Daoy (cell line): ENCODE results near the gene DAPK2. TPM values are rescaled to one million over a fixed set of nuclear protein-coding genes. Genes with fewer than 3 reads are reported as not detected.
A peak's percentile ranks its signal among the peaks of the same experiment; 100 is the strongest.

Experiments used
- DNase-seq: peaks from one replicate; pipeline ENCODE4 v3.0.0-alpha.2; 2015; ENCODE audit warnings: low read depth
- total RNA-seq: library from RNA; depleted of rRNA; stranded (reverse); fragments of >200 nt; shearing (Covaris generic); gene quantifications from 2 replicates; pipeline ENCODE4 v1.2.3, GENCODE V29; 2014

DAPK2 gene
- total RNA-seq, 1 experiment from 2014 or later: 1.9 TPM

DNA sequence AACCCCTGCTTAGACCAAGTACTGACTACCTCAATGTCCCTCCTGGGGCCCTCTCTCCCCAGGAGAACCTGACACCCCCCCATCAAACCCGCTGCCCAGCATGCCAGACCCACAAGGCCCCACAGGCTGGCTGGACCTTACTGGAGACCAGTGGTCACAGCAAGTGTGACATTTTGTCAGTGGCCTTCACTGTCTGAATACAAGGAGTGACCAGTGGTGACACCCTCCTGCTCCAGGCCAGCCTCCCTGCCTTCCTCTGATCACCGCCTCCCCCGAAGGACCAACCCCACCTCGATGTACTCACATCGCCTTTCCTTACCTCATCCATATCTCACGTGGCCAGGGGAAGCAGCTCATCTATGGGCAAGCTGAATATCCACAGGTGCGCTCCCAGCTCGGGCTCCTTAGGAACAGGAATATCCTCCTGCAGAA, 150.5 kb downstream of the DAPK2 start:
- DNase-seq: no peak

DNA sequence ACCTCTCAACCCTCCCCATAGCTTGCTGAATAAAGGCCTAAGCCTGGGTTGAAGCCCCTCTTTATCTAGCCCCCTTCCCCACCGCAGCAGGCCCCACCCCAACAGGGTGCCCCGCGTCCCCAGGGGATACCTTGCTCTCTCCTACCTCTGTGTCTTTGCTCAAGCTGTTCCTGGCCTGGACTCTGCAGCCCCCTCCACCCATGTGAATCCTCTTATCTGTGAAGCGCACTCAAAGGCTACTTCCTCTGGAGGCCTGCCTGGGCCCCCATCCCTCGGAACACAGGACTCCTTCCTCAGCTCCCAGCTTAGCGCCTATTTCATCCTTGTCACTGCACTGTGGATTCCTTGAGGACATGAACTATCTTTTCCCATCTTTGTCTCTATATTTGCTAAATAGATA, 151.1 kb downstream of the DAPK2 start:
- DNase-seq: no peak

DNA sequence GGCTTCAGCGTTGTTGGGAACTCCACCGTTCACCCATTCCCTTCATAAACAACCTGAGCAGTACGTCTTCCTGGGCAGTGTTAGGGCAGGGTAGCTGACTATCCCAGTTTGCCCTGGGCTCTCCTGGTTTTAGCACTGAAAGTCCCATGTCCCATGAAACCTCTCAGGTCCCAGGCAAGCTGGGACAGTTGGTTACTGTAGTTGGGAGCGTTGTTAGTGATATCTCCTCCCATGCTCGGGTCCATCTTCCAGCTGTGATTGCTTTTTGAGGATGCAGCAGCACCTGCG, 151.7 kb downstream of the DAPK2 start:
- no peak for DNase-seq

DNA sequence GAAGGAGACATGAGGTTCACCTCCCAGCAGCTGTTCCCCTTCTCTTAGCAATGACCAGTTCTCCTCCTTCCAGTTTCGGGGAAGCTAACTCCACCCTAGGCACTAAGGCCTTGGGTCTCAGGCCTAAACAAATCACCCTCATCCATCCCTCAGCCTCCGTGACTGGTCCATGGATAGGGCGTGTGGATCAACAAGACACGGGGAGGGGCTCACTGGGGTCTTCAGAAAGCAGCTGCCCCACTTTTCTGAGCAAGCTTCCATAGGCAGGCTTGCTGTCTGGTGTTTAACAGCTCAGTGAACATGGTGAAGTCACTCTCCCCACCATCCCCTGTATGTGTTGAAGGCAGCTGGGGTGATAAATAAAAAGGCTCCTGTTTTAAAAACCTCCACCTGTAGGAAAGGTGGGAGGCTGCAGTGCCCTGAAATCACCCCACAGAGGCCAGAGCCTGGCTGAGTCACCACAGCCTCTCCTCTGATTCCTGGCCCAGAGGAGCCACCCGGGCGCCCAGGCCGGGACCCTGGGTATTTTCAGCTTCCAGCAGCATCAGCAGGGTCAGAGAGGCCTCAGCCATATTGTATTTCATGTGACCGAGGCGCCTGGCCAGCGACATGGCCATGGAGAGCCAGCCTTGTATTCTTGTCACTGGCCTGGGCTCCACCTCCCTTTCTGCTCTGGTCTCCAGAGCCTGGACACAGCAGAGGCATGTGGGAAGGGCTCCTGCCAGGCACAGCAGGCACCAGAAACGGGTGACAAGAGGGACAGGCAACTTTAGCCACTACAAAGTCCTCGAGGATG, 152.2 kb downstream of the DAPK2 start:
- DNase-seq: no peak

DNA sequence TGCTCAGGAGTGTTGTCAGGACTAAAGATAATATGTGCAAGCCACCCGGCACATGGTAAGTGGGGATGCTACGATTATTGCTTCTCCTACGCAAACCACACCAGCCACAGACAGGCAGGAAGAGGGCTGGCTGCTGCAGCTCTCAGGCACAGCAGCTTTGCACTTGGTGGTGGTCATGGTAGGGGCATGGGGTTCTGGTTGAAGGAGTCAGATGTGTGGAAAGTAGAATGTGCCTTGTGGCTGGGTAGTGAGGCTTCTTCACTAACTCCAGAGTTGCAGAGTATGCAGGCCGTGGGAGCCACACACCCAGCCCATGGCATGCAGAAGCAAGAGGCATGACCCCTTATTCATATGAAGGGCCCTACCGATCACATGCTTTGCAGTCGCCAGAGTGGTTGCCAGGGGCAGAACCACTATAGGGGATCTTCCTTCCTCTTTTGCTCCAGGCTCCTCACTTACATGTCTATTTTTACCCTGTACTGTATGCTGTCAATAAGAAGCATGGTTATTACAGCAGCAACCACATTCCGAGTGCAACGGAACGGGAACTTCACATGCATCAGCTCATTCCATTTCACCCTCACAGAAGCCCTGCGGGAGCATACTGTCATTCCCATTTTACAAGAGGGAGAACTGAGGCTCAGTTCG, 153.4 kb downstream of the DAPK2 start:
- no peak for DNase-seq

DNA sequence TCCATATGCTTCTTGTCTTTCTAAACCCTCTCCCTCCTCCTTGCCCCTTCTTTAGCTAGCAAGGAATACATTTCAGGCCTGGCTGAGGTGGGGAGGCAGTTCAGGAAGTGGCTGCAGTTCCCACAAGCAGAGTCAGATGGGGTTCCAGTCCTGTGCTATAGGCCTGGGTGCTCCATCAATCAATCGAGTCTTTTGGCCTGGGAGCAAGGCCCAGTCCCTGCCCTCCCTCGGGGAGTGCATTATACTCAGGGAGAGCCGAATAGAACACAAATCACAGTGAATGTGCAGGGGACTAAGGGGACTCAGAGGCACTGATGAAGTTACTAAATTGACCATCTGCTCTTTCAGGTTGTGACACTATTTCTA, 154.5 kb downstream of the DAPK2 start:
- DNase-seq: no peak

DNA sequence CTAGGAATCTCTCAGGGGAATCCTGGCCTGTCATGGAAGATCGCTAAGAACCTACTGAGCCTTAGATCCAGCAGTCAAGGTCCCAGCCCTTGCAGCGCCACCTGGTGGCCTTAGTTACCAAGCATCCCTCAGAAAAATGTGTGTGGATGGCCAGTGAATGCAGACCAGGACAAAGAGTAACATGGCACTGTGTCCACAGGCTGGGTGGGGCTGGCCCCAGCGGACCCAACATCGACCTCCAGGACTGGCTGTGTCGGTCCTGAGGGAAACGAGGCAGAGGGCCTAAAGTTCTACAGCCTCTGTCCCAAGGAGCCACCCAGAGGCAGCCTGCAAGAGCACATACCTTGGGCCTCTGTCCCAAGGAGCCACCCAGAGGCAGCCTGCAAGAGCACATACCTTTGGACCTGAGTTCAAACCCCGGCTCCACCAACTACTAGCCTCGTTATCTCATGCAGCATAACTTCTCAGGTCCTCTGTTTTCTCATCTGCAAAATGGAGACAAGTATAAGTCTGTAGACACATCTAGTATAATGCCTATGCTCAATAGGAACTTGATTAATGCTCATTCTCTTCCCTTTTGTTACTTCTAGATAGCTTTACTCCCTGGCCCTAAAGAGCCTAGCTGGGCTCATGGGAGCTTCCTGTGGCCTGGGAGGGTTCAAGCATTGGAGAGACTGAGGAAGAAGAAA, 155.1 kb downstream of the DAPK2 start:
- peak; percentile 79 for DNase-seq

DNA sequence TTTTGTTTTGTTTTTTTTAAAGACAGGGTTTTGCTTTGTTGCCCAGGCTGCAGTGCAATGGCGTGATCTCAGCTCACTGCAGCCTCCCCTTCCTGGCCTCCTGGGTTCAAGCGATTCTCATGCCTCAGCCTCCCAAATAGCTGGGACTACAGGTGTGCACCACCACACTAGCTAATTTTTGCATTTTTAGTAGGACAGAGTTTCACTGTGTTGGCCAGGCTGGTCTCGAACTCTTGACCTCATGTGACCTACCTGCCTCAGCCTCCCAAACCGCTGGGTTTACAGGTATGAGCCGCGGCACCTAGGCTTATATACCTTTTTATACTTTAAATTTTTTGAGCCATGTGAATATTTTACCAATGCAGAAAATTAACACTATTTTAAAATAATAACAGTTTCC, 155.7 kb downstream of the DAPK2 start:
- DNase-seq: no peak

DNA sequence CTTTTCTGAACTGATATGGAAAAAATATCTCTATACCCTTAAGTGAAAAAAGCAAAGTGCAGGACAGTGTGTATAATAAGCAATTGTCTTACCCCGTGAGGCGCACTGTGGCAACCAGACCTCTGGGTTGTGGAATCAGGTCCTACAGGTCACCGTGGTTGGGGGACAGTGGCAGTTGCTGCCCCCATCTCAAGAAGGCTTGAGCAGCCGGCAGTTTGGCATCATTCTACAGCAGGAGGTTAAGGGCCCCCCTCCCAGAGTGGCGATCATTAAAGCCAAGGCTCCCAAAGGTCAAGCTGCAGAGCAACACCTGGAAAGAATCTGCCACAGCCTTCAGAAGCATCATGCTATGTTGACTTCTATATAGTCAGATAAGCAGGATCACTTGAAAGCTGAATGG, 156.5 kb downstream of the DAPK2 start:
- DNase-seq: no peak

DNA sequence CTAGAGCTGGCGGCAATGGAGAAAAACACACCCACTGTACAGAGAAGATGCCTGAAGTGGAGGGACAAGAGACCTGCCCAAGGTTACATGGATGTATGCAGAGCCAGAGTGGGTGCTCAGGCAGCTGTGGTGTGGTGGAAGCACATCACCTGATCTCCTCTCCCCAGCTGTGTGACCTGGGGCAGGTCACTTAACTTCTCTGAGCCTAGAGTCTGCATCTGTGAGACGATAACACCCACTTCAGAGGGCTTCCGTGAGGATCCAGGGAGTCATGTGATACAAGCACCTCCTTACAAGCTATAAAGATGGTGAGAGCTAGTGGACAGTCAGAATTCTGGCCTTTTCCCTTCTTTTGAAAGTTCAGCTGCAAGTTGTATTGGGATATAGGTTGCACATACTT, 157.5 kb downstream of the DAPK2 start:
- no peak for DNase-seq

DNA sequence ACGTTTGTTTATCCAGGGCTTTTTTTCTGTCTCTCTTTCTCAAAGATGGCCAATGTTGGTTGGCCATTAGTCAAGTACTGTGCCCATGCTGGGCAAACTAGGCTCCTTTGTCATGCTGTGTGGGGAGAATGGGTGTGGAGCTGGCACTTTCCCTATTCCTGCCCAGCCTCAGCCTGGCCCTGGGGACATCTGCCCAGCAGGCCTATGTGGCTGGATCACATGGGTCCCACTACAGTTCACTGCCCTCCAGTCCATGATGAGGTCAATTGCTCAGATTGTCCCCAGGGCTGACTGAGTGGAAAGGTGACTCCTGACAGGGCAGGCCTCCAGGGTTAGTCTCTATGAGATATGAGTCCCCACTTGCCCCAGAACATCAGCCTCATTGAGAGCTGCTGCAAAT, 158.1 kb downstream of the DAPK2 start:
- no peak for DNase-seq

DNA sequence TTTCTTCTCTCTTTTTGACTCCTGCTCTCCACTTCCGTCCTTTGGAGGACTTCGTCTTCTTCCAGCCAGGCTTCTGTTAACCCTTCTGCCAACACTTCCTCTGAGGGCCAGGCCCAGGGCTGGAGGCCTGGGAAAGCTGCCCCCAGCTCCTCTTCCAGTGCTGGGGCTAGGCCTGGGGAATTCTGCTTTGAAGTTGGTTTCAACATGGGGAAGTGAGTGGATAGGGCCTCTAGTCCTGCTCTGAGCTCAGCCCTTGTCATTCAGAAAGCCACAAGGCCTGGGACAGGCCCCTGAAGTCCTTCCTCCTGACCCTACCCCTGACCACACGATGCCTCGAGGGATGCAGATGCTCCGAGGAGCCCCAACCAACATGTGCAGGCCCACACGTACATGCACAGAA, 158.7 kb downstream of the DAPK2 start:
- DNase-seq: no peak

DNA sequence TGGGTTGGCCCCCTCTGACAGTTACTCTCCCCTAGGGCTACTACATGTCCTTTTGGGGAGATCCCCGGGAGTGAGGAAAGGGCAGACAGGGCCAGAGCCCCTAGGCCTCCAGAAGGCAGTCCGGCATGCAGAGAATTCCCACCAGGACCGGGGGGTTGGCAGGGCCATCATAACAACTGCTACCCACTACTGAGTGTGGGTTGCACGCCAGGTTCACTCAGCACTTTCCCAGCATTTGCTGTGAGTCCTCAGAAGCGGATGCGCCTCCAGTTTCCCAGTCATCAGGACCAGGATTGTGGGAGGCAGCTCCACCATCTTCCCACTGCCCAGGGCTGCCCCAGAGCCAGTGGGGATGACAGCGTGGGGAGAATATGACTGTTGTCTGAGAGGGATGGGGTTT, 161.3 kb downstream of the DAPK2 start:
- DNase-seq: no peak

DNA sequence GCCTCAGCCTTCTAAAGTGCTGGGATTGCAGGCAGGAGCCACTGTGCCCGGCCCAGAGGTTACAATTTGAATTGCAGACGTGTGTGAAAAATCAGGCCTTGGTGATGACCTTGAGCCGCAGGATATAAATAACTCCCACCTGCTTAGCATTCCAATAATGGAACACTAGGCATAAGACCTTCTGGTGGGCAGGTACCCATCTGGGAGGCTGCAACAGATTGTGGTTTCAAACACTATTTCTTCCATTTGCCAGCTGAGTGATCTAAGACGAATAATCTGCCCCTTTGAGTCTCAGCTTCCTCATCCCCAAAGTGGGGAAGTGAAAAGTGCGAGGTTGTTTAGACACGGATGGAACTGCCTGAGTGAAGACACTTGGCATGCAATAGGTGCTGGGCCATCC, 164.9 kb downstream of the DAPK2 start:
- no peak for DNase-seq

DNA sequence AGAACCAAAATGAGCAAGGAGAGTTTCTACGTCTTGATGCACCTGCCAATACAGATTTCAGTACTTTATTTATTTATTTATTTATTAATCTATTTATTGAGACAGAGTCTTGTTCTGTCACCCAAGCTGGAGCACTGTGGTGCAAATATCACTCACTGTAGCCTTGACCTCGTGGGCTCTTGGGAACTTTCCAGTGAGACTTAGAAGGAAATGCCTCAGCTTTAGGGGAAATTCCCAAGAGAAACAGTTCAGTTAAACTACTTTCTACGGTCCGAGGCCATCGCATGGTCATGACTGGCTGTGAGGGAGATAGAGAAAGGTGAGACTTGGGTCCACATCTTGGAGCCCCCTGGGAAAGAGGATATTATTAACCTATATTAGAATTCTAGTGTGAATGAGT, 165.5 kb downstream of the DAPK2 start:
- DNase-seq: peak; percentile 54

DNA sequence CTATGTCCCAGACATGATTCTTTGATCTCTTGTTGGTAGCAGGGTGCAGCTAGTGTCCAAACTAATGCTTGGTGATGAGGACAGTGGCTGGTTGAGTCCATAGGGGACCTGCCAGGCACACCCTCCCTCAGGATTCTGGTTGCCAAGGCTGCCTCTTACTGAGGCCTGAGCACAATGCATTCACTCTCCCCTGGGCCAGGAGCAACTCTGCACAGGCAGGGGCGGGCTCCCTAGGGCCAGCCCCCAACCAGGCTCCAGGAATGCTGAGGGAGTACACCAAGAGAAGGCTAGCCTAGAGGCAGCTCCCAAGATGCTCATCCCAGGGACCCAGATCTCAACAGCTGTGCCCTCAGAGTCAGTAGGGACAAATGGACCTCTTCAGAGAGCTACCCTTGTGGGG, 166.3 kb downstream of the DAPK2 start:
- no peak for DNase-seq

DNA sequence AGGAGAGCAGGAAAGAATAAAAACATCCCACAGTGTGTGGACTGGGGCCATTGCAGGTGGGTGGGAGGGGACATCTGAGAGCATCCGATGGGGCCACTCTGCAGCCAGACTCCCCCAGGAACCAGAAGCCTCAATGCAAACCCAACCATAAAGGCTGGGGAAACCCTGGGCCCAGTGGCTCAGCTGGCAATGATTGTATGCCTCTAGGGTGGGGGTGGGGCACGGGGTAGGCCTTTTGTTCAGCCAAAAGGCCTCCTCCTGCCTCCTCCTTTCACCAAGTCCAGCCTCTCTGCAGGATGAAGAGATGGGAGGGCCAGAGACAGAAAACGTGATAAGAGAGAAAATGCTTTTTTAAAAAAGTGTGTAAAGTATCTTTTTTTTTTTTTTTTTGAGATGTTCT, 167.1 kb downstream of the DAPK2 start:
- no peak for DNase-seq

DNA sequence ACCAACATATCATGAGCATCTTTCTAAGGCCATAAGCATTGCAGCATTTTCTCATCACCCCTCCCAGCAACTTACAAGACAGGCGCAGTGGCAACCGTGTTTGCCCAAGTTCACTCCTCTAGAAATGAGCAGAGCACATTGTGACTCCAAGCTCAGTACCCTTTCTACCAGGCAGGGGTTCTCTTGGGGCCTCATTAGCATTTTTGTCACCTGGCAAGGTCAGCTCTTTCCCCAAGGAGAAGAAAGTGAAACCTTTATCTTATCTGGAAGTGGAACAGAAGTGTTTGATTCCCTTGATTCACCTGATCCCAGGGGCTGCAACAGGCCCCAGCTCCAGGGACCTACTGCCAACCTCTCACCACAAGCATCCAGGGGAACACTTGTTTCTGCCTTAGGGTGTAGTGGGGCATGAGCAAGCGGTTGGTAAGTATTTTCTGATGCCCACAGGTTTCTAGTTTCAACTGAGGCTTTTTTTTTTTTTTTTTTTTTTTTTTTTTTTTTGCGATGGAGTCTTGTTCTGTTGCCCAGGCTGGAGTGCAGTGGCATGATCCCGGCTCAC, 168.5 kb downstream of the DAPK2 start:
- no peak for DNase-seq

DNA sequence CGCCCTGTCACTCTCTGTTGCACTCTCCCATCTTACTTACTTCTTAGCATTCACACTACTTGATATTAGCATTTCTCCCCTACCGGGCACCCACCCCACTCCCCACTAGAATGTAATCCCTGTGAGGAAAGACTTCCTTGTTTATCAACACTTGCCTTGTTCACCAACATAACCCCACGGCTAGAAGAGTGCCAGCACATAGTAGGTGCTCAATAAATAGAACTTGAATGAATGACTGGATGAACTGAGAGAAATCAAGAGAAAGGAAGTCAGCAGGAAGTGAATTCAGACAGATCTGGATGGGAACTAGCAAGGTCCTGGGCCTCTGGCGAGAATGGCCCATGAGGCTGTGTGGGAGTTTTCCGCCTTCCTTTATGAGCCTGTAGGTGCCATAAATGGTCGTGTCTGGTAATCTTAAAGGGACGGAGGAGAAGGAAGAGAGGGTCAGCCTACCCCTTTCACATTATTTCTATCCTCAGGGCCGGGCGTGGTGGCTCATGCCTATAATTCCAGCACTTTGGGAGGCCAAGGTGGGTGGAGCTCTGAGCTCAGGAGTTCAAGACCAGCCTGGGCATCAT, 170.1 kb downstream of the DAPK2 start:
- DNase-seq: no peak

DNA sequence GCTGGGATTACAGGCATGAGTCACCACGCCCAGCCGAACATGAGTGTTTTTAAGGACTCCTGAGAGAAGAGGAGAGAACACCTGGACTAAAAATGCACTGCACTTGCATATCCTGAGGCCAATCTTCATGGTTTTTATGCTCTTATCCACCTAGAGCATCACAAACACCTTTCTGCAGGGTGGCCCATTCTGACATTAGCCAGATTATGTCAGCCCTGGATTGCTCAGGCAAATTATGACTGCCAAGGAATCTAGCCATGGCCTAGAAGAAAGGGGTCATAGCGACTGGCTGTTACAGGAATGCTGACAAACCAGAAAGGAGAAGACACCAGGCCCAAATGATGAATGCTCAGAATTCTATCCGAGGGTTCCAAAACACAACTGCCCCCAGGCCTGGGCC, 171.7 kb downstream of the DAPK2 start:
- DNase-seq: no peak

DNA sequence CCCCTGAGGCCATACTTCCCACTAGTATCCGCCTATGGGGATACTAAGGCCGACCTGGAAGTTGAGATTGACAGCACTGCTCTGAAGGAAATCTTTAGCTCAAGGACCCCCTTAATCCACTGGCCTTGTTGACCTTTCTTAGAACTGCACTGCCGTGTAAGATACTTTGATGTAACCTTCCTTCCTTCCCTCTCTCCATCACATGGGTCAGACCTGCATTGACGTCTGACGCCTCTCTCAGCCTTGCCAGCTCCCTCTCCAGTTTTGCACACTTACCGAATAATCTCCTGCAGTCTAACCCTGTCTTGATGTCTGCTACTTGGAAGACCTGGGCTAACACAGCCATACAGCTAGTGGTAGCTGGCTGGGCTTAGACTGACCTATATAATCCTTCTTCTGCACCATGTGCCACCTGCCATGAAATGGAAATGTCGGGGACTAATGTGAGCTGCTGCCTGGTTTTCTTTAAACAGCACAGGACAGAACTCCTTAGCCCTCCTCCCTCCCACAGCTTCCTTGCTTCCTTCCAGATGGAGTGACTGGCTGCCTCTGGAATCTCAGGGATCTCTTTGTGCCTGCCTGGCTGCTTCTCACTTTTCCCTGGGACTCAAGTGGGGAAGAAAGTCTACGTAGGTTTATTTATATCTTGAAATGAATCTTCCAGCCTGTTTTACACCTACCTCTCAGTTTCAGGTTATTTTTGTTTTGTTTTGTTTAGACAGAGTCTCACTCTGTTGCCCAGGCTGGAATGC, 173.3 kb downstream of the DAPK2 start:
- peak; percentile 29 for DNase-seq
